GM18502 (cell line): ENCODE data around the gene PRKAB1.
A peak's percentile ranks its signal among the peaks of the same experiment; 100 is the strongest.

Source experiments
- ATAC-seq: cut with Tn5 transposase; IDR thresholded peaks from one replicate; pipeline ENCODE4 v1.9.1; 2021; ENCODE audit warnings: mild to moderate bottlenecking; ENCODE audit not compliant: unreplicated experiment, poor library complexity

PRKAB1 gene

DNA sequence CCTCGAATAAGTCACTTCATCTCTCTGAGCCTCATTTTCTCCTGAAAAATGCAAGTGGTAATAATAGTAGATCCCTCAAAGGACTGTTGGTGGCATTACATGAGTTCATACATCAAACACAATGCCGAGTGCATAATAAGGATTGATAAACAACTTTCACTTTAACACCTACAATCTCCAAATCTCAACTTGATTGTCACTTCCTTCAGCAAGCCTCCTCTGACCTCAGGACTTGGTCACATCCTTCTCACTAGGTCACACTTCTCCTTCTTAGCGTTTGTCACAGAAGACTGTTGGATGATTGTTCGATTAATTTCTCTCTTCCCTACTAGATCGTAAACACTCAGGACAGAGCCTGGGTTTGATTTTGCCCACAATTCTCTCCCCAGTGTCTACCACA is 7.9 kb upstream of the PRKAB1 start:
- ATAC-seq, result no peak

DNA sequence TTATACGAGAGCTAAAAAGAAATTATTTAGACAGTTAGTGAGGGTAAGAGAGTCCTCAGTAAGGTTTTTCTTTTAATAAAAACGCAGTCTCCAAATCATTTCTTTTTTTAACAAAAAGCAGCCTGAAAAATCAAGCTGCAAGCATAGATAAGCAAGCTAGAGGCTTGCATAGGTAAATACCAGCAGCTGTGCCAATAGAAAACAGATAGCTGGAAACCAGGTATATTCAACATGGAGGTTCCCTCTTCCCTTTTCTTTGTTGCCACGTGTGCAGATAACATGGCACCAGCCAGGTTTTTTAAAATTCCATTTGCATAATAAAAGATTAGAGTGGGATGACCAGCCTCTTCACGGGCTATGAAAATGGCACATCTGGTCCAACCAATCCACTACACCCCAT is 6.1 kb upstream of the PRKAB1 start:
- ATAC-seq, result no peak

DNA sequence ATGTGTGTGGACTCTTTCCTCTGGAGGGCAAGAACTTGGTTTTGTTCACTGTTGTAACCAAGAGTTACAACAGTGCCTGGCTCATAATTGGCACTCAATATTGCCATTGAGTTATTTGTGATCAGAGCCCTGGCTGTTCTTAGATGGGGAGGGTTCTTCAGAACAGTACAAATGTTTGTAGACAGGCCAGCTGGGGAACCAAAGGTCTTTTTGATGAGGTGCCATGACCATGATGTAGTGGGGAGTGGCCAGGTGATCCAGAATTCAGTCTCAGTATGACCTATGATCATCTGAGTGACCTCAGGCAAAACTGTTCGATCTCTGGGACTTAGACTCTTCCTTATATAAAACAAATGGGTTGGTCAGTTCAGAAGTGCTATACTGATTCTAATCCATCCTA is 3.3 kb upstream of the PRKAB1 start:
- no peak for ATAC-seq

DNA sequence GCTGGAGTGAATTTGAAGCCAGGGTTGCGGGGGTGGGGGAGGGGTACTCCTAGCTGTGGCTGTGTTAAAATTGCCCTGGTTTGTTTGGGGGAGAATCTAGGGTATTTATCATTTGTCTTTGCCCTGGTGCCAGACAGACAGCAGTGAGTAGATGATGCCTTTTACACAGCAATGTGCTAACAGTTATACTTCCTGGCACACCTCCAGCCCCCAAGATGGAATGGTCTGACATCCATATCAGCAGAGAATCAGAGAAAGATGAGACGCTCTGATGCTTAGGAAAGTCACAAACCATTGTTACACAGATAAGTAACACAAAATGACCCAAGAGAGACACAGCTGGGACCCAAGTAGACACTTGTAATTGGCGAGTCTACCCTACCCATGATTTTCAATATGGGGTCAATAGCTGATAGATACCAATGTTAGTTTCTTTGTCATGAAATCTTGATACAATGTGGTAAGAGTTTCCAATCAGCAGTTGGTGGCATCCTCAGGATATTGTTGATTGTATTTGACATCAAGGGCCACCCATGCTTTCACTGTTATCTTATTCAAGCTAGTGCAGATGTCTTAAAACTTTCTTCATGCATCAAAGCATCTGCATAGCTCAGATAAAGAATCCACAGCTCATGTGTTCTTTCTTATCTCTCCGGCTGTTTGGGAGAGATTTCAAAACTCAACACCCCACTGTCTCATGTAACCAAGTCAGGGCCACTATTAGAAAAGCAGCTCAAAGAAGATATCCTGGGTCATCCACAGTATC is 2.6 kb upstream of the PRKAB1 start:
- no peak for ATAC-seq

DNA sequence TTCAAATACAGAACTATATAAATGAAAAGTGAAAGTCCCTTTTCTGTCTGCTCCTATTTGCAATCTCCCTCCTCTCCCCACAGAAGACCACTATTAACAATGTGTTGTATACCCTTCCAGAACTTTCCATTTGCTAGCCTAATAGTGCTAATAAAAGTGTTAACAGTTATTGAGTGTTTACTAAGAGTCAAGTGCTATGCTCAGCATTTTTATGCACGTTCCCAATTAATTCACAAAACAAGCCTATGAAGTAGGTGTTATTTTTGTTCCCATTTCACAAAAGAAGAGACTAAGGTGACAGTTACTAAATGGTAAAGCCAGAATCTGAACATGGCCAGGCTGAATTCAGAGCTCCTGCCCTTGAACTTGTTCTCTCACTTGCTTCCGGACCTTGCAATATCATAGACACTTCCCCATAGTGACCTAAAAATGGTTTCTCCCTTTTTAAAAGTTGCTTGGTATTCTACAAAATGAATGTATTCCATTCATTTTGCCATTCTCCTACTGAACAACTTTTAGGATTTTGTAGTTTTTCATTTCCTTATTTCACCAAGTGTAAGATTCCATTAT is 1.6 kb upstream of the PRKAB1 start:
- ATAC-seq, result no peak

DNA sequence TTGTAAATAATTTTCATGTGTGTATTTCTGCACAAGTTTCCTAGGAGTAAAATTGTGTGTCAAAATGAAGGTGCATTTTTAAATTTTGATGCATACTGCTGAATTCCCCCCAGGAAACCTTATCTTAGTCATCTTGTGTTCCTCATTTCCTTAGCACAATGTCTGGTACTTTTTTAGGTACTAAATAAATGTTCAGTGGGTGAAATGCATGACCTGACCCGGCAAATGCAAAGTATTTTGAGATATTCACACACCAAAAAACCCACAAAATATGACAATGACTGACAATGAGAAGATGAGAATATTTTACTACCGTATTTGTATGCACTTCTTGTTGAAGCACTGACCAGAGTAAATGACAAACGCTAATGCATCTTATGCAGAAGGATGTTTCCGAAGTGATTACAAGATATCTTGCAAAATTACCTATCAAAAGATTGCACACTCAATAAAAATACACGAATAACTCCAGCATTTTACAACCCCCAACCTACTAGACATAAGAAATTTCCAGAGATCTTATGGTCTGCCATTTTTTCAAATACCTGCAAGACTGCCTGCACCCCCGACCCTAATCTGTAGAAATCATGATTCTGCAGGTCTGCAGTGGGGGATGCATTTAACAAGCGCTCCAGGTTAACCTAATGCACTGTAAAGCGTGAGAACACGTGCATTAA is 895 bp upstream of the PRKAB1 start:
- ATAC-seq, result no peak

DNA sequence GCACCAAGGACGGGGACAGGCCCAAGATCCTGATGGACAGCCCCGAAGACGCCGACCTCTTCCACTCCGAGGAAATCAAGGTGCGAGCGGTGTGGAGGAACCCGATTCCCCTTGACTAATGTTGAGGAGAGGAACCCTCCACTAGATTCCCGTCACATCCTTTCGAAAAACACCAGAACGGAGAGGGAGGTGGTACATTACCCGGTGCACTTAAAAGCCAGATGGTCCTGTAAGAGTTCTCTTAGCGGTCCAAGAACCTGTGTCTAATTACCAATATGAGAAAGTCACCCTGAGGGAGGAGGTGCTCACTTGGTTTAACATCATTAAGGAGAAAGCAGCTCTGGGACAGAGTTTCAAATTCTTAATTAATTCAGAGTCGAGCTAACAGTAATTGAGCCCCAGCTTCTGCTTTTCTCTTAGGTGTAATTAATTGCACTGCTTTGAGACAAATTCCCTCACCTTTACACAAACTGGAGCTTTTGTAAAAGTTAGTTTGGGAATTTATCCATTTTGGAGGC is 450 bp downstream of the PRKAB1 start:
- no peak for ATAC-seq

DNA sequence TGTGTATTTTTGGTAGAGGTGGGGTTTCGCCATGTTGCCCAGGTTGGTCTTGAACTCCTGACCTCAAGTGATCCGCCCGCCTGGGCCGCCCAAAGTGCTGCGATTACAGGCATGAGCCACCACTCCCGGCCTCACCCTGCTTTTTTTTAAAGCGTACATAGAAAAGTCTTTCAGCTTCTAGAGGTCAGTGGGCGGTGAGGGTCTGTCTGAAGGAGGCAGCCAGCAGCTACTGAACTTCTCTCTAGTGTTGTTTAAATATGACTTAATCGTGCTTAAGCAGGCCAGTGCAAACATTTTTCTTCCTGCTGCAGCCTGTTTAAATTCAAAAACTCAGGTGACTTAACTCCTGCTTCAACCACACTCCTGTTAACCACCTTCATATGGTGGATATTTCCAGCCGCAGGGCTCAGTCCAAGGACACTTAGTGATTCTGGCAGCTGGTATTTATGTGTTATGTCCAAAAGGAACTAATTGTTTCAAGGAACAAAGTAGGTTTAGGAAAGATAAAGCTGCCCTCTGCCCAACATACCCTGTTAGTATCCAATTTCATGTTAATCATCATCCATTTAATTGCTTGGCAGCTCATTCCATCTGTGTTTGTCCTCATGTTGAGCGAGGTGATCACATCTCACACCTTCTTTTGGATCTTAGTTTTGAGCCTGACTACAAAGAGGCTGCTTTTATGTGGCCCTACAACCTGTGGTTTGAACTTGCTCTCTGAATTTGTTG is 2.0 kb downstream of the PRKAB1 start:
- ATAC-seq, result no peak

DNA sequence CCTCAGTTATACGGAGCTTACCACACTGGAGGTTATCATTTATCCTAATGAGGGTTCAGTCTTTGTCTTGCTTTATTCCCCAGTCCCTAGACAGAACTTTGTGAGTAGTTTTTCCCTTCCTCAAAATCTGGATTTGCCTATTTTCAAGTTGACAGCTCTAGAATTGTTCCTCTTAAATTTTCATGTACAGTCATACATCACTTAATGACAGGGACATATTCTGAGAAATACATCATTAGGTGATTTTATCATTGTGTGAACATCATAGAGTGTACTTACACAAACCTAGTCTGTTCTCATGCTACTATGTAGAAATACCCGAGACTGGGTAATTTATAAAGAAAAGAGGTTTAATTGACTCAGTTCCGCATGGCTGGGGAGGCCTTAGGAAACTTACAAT is 3.1 kb downstream of the PRKAB1 start:
- ATAC-seq, result no peak

DNA sequence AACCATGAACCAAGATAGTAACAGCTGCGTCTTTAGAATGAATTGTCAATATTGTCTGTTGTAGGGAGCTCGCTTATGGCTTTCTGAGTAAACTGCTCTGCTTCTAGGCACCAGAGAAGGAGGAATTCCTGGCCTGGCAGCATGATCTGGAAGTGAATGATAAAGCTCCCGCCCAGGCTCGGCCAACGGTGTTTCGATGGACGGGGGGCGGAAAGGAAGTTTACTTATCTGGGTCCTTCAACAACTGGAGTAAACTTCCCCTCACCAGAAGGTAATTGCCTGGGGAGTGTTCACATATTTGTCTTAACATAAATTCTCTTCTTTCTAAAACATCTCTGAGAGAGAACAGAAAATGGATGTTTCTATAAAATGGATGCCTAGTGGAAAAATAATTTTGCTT is 4.3 kb downstream of the PRKAB1 start:
- no peak for ATAC-seq

DNA sequence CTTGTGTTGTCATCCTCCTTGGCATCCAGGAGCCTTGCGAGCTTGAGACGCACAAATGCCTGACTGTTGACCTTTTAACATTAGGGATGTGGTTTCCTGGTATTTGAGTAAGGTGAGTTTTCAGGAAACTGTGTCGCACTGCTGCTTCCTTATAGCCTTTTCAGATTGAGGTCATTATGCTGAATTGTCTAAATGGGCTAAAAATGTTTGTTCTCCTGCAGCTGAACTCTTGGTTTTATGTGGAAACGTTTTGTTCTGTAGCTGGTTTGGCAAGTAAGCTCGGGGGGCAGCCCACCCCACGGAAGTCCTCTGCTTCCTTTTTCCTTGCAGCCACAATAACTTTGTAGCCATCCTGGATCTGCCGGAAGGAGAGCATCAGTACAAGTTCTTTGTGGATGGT is 5.7 kb downstream of the PRKAB1 start:
- no peak for ATAC-seq

DNA sequence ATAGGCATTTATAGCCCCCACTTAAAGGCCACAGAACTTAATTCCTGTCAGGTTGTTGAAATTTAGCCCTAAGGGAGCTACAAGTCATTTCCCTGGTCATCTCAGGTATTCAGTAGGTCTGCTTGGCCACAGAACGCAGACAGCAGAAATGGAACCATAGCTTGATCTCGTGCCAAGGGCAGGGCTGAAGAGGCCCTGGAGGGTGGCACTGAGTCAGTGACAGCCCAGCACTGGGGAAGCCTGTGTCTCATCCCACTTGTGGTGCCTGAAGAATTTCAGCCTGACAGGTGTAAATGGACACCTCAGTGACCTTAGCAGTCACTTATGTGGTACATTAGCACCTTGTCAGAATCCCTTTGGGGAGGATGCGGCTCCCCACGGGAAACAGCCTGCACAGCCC is 6.6 kb downstream of the PRKAB1 start:
- ATAC-seq, result no peak

DNA sequence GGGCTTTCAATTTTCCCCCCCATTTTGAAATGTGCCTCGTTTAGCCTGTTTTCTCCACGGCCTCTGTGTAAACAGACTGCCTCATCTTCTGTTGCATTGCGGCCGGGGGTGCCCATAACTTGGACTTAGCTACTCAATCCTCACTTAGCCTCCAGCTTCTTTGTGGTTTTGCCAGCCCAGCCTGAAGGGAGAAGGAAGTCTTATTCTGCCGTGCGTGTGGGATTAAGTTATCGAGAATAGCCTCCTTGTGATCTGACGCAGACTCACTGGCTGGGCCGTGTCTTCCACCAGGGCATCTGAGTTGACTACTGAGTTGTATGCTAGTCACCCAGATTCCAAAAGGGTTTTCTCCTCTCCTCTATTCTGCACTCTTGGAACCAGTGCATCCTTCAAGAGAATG is 8.1 kb downstream of the PRKAB1 start:
- ATAC-seq, result no peak

DNA sequence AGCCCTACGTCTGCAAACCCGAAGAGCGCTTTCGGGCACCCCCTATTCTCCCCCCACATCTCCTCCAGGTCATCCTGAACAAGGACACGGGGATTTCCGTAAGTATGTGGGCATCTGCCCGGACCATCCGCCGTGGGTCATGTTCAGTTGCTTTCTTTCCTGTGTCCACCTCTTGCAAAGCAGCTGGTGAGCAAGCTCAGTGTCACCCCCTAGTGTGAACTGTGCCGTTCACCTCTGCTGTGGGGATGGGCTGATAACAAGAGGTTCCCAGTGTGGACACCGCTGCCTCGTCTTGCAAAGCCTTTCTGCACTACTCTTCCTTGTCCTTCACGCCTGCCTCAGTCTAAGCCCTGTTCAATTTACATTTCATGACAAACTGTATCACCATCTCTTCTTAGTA is 8.6 kb downstream of the PRKAB1 start:
- no peak for ATAC-seq

DNA sequence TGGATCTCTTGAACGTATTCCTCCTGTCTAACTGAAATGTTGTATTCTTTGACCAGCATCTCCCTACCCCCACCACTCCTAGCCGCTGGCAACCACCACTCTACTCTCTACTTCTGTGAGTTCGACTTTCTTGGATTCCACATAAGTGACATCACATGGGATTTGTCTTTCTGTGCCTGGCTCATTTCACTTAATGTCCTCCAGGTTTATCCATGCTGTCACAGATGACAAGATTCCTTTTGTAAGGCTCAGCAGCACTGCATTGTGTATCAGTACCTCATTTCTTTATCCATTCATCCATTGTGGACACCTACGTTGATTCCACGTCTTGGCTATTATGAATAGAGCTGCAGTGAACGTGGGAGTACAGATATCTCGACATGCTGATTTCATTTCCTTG is 10.5 kb downstream of the PRKAB1 start:
- no peak for ATAC-seq

DNA sequence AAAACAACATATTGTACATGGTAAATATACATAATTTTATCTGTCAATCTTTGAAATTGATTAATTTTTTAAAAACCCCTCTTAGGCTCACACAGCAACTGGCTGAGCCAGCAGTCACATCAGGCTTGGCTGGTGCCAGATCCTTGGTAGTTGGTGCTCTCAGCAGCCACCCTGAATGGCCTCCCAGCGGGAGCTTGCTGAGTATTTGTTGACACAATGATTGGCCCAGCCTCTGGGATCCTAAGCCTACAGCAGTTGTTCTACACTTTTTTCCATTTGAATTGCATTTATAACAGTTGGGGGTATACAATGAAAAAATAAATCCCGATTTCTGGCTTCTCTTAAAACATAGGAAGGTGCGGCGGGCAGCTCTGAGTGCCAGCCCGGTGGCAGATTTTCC is 11.1 kb downstream of the PRKAB1 start:
- ATAC-seq, result no peak

DNA sequence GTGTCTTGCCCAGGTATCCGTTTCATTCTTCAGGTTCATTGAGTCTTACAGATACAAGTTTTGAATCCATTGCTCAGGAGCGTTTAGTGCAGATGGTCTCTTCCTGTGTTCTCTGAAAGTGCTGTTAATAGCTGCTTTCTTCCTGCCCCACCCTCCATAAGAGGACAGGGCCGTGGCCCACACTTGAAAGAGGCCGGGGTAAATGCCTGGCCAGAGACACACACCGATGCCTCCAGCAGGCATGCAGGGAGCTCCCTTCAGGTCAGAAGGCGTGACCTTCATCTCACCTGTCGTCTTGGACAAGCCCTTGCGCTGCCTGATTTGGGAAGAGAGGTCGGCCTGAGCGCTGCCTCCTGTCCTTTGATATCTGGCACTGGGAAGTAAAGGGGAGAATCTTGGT is 11.6 kb downstream of the PRKAB1 start:
- no peak for ATAC-seq

DNA sequence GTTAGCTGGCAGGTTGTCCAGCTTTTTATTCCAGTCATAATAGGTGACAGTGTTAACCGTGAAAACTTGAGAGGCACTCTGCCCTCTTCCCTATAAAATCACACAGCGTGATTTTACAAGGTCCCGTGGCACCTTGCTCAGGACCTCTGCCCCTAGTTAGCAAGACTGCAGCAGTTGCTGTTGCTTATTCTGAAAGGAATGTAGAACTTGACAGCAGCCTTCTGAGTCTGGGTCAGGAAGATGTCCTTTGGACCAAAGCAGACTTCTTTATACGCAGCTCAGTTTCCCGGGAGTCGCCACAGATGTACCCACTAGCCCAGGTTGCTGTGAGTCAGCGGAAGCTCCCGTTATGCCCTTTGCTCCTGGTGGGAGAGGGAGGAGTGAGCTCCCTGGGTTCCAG is 13.2 kb downstream of the PRKAB1 start:
- no peak for ATAC-seq

DNA sequence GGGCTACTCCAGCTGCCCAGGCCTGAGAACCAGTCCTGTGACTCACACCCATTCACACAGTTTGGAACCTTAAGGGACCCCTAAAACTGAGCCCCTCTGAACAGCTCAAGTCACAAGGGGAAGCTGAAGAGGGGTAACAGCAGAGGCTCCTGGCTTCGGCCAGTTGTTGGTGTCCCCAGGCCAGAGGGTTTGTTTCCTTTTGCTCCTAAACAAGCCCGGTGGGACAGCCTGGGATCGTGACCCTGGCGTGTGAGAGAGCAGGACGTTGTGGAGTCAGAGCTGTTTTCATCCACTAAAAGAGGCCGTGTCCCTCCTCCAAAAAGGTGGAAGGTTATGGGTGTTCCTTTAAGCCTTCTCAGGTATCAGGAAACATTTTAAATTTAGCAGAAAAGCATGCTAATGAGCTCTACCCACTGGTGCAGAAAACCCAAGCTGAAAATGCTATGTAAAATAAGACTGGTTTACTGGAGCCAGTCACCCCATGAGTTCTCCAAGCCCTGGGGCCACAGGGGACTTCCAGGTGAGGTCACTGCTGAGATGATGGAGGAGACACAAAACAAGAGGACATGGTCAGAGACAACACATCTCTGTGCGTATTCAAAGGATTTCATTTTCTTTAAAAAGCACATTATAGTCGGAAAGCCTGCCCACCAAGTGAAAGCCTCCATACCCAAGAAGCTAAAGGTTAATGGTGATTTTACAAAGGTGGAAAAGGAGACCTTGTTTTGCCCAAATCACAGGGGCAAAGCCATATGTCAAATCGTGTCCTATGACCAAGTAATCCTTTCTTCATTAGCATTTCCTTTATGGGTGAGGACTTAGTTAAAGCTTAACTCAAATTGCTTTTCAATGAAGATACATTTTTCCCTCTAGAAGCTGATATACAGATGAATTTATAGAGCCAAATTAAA is 14.1 kb downstream of the PRKAB1 start:
- ATAC-seq, result peak; percentile 60

DNA sequence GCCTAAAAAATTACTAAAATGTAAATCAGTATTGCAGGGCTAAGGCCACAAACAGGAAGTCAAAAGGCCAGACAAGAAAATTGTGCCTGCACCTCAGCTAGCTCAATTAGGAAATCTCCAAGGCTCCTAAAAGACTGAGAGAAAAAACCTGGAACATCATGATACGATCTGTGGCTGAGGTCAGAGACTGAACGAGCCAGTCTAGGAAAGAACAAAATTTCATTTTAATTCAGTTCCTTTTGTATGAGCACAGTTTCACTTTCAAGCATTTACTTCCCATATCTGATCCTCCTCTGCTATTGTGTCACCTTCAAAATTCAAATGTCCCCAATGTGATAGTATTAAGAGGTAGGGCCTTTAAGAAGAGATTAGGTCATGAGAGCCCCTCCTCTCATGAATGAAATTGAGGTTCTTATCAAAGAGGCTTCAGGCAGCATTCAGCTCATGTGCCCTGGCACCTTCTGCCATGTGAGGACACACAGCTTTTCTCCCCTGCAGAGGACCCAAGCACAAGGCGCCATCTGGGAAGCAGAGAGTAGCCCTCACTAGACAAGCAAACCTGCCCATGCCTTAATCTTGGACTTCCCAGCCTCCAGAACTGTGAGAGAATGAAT is 14.8 kb downstream of the PRKAB1 start:
- ATAC-seq, result peak; percentile 48
